Transverse colon (tissue), 4 donors: ENCODE data around the gene CFAP210. TPM values are rescaled to one million over a fixed set of nuclear protein-coding genes. Genes with fewer than 3 reads are reported as not detected.

Source experiments
- DNase-seq: peaks from one replicate; pipeline ENCODE4 v3.0.0-alpha.2; 2019
- H3K27ac ChIP-seq, 4 donors: fragments of 200-600 bp; sonication (generic); 2 replicates each; pipeline ENCODE4 v1.5.1; 2016 to 2018; ENCODE audit warnings: inconsistent platforms in 4 of 4
- H3K27me3 ChIP-seq: fragments of 200-600 bp; sonication (generic); 2 replicates; pipeline ENCODE4 v1.5.1; 2017; ENCODE audit warnings: inconsistent platforms
- H3K36me3 ChIP-seq, 4 donors: fragments of 200-600 bp; sonication (generic); 2 replicates each; pipeline ENCODE4 v1.5.1; 2017 to 2019; ENCODE audit warnings: inconsistent platforms in 4 of 4
- H3K4me1 ChIP-seq, 4 donors: fragments of 200-600 bp; sonication (generic); 2 replicates each; pipeline ENCODE4 v1.5.1; 2017 to 2020; ENCODE audit warnings: inconsistent platforms in 4 of 4
- H3K4me3 ChIP-seq, 4 donors: fragments of 200-600 bp; sonication (generic); 1 replicate in 1 of 4; 2 replicates in 3 of 4; pipeline versions ENCODE4 v1.5.1 to v1.6.1; 2017 to 2019; ENCODE audit warnings: inconsistent platforms in 4 of 4
- H3K9me3 ChIP-seq, 2 donors: fragments of 200-600 bp; sonication (generic); 2 replicates each; pipeline ENCODE4 v1.5.1; 2017 to 2019; ENCODE audit warnings: inconsistent platforms in 2 of 2
- CTCF ChIP-seq, 5 experiments: fragments of 200-600 bp in 3 of 5; fragments of 450-650 bp in 2 of 5; sonication (generic) in 3 of 5; IDR thresholded peaks; 1 replicate in 2 of 5; 2 replicates in 3 of 5; pipeline ENCODE4 v1.5.1; 2016 to 2017; ENCODE audit warnings: antibody characterized with exemption in 5 of 5, inconsistent platforms in 3 of 5, mild to moderate bottlenecking in 2 of 5, moderate library complexity in 1 of 5
- EP300 ChIP-seq: sonication (generic); formaldehyde crosslinking; IDR thresholded peaks from one replicate; pipeline ENCODE4 v1.6.1; 2017; ENCODE audit warnings: antibody characterized with exemption, low read depth
- POLR2A ChIP-seq: fragments of 450-650 bp; IDR thresholded peaks from one replicate; pipeline ENCODE4 v1.6.1; 2016; ENCODE audit warnings: antibody characterized with exemption, mild to moderate bottlenecking, moderate library complexity
- POLR2AphosphoS5 ChIP-seq, 3 donors: sonication (generic); formaldehyde crosslinking; IDR thresholded peaks; one replicate each; pipeline ENCODE4 v1.6.1; 2016; ENCODE audit warnings: antibody characterized with exemption in 3 of 3
- WGBS, 2 donors: methylation state at CpG; one replicate each; pipeline ENCODE4 v1.1.5; 2018; ENCODE audit warnings: low coverage in 1 of 2; 5-methylcytosine and 5-hydroxymethylcytosine counted together
- in situ Hi-C, 4 donors: fragments of 200-750 bp; cut with MboI; loops; one replicate each; pipeline versions ENCODE4 v1.15.0 to v1.15.1; 2017; ENCODE audit warnings: low sequenced_read_pairs in 3 of 4, low pct_ligation_motif_present in 1 of 4, low pct_unique_long_range_greater_than_20kb in 1 of 4
- intact Hi-C: fragments of 100-400 bp; cut with DNase I; formaldehyde crosslinking; loops from one replicate; pipeline ENCODE4 v1.15.1; 2023; ENCODE audit warnings: low total_unique reads
- total RNA-seq, 4 donors: library from RNA; depleted of rRNA; stranded (reverse); fragments of >200 nt; gene quantifications; one replicate each; pipeline ENCODE4 v1.1.0, GENCODE V29; 2016

Gene CFAP210
- total RNA-seq, 4 donors from 2014 or later: not detected

DNA sequence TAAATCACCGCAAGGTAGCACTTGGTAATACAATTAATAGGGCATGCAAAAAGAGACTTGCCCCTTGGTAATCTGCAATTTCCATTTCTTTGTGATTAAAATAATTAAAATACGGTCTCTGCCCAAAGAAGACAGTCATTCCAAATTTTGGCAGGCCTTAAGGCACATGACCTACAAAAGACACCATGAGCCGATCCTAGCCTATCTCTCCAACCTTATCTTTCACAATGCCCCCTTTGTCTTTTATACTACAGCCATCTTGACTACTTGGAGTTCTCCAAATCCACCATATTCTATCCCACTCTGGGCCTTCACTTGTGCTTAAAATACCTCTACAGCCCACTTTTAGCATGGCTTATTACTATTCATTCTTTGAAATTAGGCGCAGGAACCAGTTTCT, 23.3 kb downstream of the CFAP210 start:
- Histone ChIP-seq H3K27me3 (no peaks in the 10 kb centered on the region), H3K36me3 (no peaks in the 10 kb centered on the region), H3K9me3 (no peaks in the 10 kb centered on the region), H3K4me1 (no peaks in the 10 kb centered on the region), H3K27ac (no peak overlapping the region), H3K4me3 (no peak overlapping the region)
- in situ Hi-C loops (no loop called here), intact Hi-C loops (no loop called here)
- WGBS, 2 donors: 92 to 97% methylated on average over 3 to 4 of the region's 4 CpGs
- TF ChIP-seq CTCF (IDR thresholded peaks at IDR 0.05) (no peak), EP300 (no peak), POLR2AphosphoS5 (IDR thresholded peaks at IDR 0.05) (no peak), POLR2A (no peak)
- no peak for DNase-seq

DNA sequence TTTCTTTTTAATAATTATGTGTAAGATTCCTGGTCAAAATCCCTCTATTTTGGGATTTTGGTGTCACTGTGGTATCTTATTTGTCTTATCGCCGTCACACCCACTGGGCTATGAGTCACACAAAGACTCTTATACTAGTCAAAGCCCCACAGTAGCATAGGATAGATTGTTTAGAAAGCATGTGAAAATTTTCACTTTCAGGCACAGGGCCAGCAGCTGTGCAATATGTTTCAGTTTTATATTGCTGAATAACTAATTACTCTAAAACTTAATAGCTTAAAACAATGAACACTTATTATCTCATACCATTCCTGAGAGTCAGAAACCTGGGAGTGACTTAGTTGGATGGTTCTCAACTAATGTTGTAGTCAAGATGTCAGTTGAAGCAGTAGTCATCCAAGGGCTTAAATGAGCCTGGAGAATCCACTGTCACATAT, 24.0 kb downstream of the CFAP210 start:
- Histone ChIP-seq H3K4me1 (no peaks in the 10 kb centered on the region), H3K9me3 (no peaks in the 10 kb centered on the region), H3K36me3 (no peaks in the 10 kb centered on the region), H3K27ac (no peak overlapping the region), H3K4me3 (no peak overlapping the region), H3K27me3 (no peaks in the 10 kb centered on the region)
- intact Hi-C loops (no loop called here), in situ Hi-C loops (no loop called here)
- WGBS, 2 donors: 72 to 100% methylated on average over 2 of the region's 2 CpGs
- no peak for DNase-seq
- TF ChIP-seq CTCF (IDR thresholded peaks at IDR 0.05) (no peak), POLR2AphosphoS5 (IDR thresholded peaks at IDR 0.05) (no peak), EP300 (no peak), POLR2A (no peak)

DNA sequence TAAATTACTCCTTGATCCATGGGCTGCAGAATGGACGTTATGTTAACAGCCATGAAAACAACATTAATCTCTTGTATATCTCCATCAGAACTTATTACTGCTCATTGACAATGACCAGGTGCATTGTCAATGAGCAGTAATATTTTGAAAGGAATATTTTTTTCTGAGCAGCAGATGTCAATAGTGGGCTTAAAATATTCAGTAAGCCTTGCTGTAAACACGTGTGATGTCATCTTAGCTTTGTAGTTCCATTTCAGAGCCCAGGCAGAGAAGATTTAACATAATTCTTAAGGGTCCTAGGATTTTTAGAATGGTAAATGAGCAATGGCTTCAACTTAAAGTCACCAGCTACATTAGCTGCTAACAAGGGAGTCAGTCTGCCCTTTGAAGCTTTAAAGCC, 26.6 kb downstream of the CFAP210 start:
- WGBS, 2 donors: 13 to 31% methylated on average over 2 of the region's 2 CpGs
- in situ Hi-C loops: no loop called here

More for the DNA sequence above, 26.6 kb downstream of the CFAP210 start:
- no peaks in the 10 kb centered on the region for H3K36me3 ChIP-seq
- H3K27me3 ChIP-seq: no peaks in the 10 kb centered on the region
- intact Hi-C loops: no loop called here
- no peaks in the 10 kb centered on the region for H3K9me3 ChIP-seq
- TF ChIP-seq POLR2AphosphoS5 (IDR thresholded peaks at IDR 0.05) (no peak), POLR2A (no peak), CTCF (IDR thresholded peaks at IDR 0.05) (no peak), EP300 (no peak)
- no peak overlapping the region for H3K27ac ChIP-seq
- no peak overlapping the region for H3K4me3 ChIP-seq
- DNase-seq: no peak
- no peaks in the 10 kb centered on the region for H3K4me1 ChIP-seq
